ENCODE results near the gene AREL1.

Gene AREL1

GRCh38 chr14:74695406-74695805 is 17.5 kb downstream of the AREL1 start:
- Histone ChIP-seq H3K4me2 (ENCODE audit: low read length) (no peak overlapping the region), H3K9ac (ENCODE audit: low read length) (no peak overlapping the region), H2AK5ac (ENCODE audit: low read length) (no peak overlapping the region), H4K8ac (ENCODE audit: low read depth, low read length) (no peak overlapping the region), H3K27me3 (ENCODE audit: insufficient read depth, low read length) (no peaks in the 10 kb centered on the region), H3K9me3 (ENCODE audit: insufficient read depth, low read depth, low read length) (no peaks in the 10 kb centered on the region), H3K27ac (ENCODE audit: low read depth, low read length) (no peak overlapping the region), H3K4me1 (ENCODE audit: control insufficient read depth in 1 of 2, insufficient read depth in 2 of 2, low read length in 2 of 2) (no peaks in the 10 kb centered on the region), H3K4ac (ENCODE audit: low read depth, low read length) (no peak overlapping the region), H2BK5ac (ENCODE audit: low read depth, low read length, poor library complexity) (no peak overlapping the region), H4K91ac (ENCODE audit: low read depth, low read length) (no peak overlapping the region), H4K12ac (ENCODE audit: low read depth, low read length) (no peak overlapping the region), H2BK12ac (ENCODE audit: low read length) (no peak overlapping the region), H3K36me3 (ENCODE audit: control insufficient read depth in 1 of 2, insufficient read depth in 2 of 2, low read length in 2 of 2) (peaks cover 5 to 9% of the 10 kb centered on the region in 2 experiments), H3K79me2 (ENCODE audit: control insufficient read depth, insufficient read depth, low read length, poor library complexity) (no peaks in the 10 kb centered on the region), H3K79me1 (ENCODE audit: low read length) (no peaks in the 10 kb centered on the region), H3K23ac (ENCODE audit: low read length) (no peak overlapping the region), H3K4me3 (ENCODE audit: low read depth, low read length) (no peak overlapping the region), H2BK120ac (ENCODE audit: insufficient read depth, low read length, poor library complexity) (no peak overlapping the region), H2AFZ (ENCODE audit: insufficient read depth, low read length, poor library complexity) (no peak overlapping the region), H3K18ac (ENCODE audit: low read length) (no peak overlapping the region), H3K14ac (ENCODE audit: low read length) (no peak overlapping the region)
- no peak for DNase-seq
- WGBS (ENCODE audit: extremely low coverage, insufficient coverage, insufficient read length) = no CpG with 5 or more reads among the region's 4 CpGs

- no peak for DNase-seq
- no CpG with 5 or more reads among the region's 3 CpGs for WGBS (ENCODE audit: extremely low coverage, insufficient coverage, insufficient read length)
- H2AK5ac ChIP-seq (ENCODE audit: low read length) = no peak overlapping the region
- H3K4me2 ChIP-seq (ENCODE audit: low read length) = no peak overlapping the region
- H3K36me3 ChIP-seq (ENCODE audit: control insufficient read depth in 1 of 2, insufficient read depth in 2 of 2, low read length in 2 of 2) = peaks cover 8 to 12% of the 10 kb centered on the region in 2 experiments
- no peaks in the 10 kb centered on the region for H3K27me3 ChIP-seq (ENCODE audit: insufficient read depth, low read length)
- no peak overlapping the region for H2AFZ ChIP-seq (ENCODE audit: insufficient read depth, low read length, poor library complexity)
- no peak overlapping the region for H4K91ac ChIP-seq (ENCODE audit: low read depth, low read length)
- no peak overlapping the region for H3K9ac ChIP-seq (ENCODE audit: low read length)
- H2BK5ac ChIP-seq (ENCODE audit: low read depth, low read length, poor library complexity) = no peak overlapping the region
- no peak overlapping the region for H2BK12ac ChIP-seq (ENCODE audit: low read length)
- H3K4ac ChIP-seq (ENCODE audit: low read depth, low read length) = no peak overlapping the region
- no peaks in the 10 kb centered on the region for H3K79me1 ChIP-seq (ENCODE audit: low read length)
- no peak overlapping the region for H3K27ac ChIP-seq (ENCODE audit: low read depth, low read length)
- no peaks in the 10 kb centered on the region for H3K4me1 ChIP-seq (ENCODE audit: control insufficient read depth in 1 of 2, insufficient read depth in 2 of 2, low read length in 2 of 2)
- H2BK120ac ChIP-seq (ENCODE audit: insufficient read depth, low read length, poor library complexity) = no peak overlapping the region
- H3K9me3 ChIP-seq (ENCODE audit: insufficient read depth, low read depth, low read length) = no peaks in the 10 kb centered on the region
- H3K18ac ChIP-seq (ENCODE audit: low read length) = no peak overlapping the region
- H4K12ac ChIP-seq (ENCODE audit: low read depth, low read length) = no peak overlapping the region
- no peak overlapping the region for H3K14ac ChIP-seq (ENCODE audit: low read length)
- H3K79me2 ChIP-seq (ENCODE audit: control insufficient read depth, insufficient read depth, low read length, poor library complexity) = no peaks in the 10 kb centered on the region
- H4K8ac ChIP-seq (ENCODE audit: low read depth, low read length) = no peak overlapping the region
- no peak overlapping the region for H3K4me3 ChIP-seq (ENCODE audit: low read depth, low read length)
- H3K23ac ChIP-seq (ENCODE audit: low read length) = no peak overlapping the region
Measured at GRCh38 chr14:74693191-74693590, 19.7 kb downstream of the AREL1 start.

GRCh38 chr14:74691456-74691855 is 21.4 kb downstream of the AREL1 start:
- H3K4me1 ChIP-seq (ENCODE audit: control insufficient read depth in 1 of 2, insufficient read depth in 2 of 2, low read length in 2 of 2) = no peaks in the 10 kb centered on the region
- no peak overlapping the region for H3K9ac ChIP-seq (ENCODE audit: low read length)
- H2AK5ac ChIP-seq (ENCODE audit: low read length) = no peak overlapping the region
- H3K23ac ChIP-seq (ENCODE audit: low read length) = no peak overlapping the region
- no peak overlapping the region for H4K8ac ChIP-seq (ENCODE audit: low read depth, low read length)
- no peak overlapping the region for H2AFZ ChIP-seq (ENCODE audit: insufficient read depth, low read length, poor library complexity)
- no peak overlapping the region for H3K4me3 ChIP-seq (ENCODE audit: low read depth, low read length)
- H4K91ac ChIP-seq (ENCODE audit: low read depth, low read length) = no peak overlapping the region
- H3K79me2 ChIP-seq (ENCODE audit: control insufficient read depth, insufficient read depth, low read length, poor library complexity) = no peaks in the 10 kb centered on the region
- peaks cover 9 to 17% of the 10 kb centered on the region in 2 experiments for H3K36me3 ChIP-seq (ENCODE audit: control insufficient read depth in 1 of 2, insufficient read depth in 2 of 2, low read length in 2 of 2)
- H2BK120ac ChIP-seq (ENCODE audit: insufficient read depth, low read length, poor library complexity) = no peak overlapping the region
- H4K12ac ChIP-seq (ENCODE audit: low read depth, low read length) = no peak overlapping the region
- no peak overlapping the region for H3K18ac ChIP-seq (ENCODE audit: low read length)
- no peaks in the 10 kb centered on the region for H3K79me1 ChIP-seq (ENCODE audit: low read length)
- H2BK12ac ChIP-seq (ENCODE audit: low read length) = no peak overlapping the region
- H2BK5ac ChIP-seq (ENCODE audit: low read depth, low read length, poor library complexity) = no peak overlapping the region
- H3K27me3 ChIP-seq (ENCODE audit: insufficient read depth, low read length) = no peaks in the 10 kb centered on the region
- WGBS (ENCODE audit: extremely low coverage, insufficient coverage, insufficient read length) = no CpG with 5 or more reads among the region's 2 CpGs
- H3K27ac ChIP-seq (ENCODE audit: low read depth, low read length) = no peak overlapping the region
- DNase-seq = no peak
- H3K14ac ChIP-seq (ENCODE audit: low read length) = no peak overlapping the region
- no peak overlapping the region for H3K4ac ChIP-seq (ENCODE audit: low read depth, low read length)
- H3K4me2 ChIP-seq (ENCODE audit: low read length) = no peak overlapping the region
- H3K9me3 ChIP-seq (ENCODE audit: insufficient read depth, low read depth, low read length) = no peaks in the 10 kb centered on the region

DNA sequence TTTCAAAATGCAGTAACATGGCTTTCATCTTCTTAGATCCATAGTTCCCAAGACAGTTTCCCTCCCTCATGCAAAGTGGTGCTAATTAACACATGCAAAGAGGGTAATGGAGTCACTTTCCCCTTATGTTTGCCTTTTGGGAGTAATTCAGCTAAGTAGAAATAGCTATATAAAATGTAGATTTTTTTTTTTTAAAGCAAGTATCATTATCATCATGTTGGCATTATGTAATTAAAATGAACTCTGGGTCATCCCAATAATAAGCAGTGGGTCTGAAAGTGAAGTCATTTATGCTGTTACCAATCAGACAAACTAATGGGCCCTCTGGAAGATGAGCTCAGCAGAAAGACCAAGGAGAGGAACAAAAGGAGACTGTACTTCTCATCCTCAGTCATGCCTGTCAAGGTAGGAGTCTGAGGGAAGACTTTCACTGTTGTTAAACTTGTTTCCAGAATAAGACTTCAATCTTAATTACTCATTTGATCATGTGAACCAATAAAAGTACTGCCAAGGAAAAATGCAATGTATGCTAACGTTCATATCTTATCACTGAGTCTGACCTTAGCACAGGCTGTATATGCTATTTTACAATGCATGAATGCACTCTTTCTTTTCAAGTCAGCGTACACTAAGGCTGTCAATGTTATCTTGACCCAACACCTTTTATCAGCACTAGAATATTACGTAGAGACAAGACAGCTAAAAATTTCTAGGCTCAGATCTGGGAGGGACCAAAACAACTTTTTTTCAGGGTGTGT is 26.8 kb downstream of the AREL1 start:
- H2BK5ac ChIP-seq (ENCODE audit: low read depth, low read length, poor library complexity) = no peak overlapping the region
- no peak overlapping the region for H4K12ac ChIP-seq (ENCODE audit: low read depth, low read length)
- no peak overlapping the region for H3K18ac ChIP-seq (ENCODE audit: low read length)
- no CpG with 5 or more reads among the region's 3 CpGs for WGBS (ENCODE audit: extremely low coverage, insufficient coverage, insufficient read length)
- H2AFZ ChIP-seq (ENCODE audit: insufficient read depth, low read length, poor library complexity) = no peak overlapping the region
- no peaks in the 10 kb centered on the region for H3K27me3 ChIP-seq (ENCODE audit: insufficient read depth, low read length)
- H4K91ac ChIP-seq (ENCODE audit: low read depth, low read length) = no peak overlapping the region
- no peak for DNase-seq
- H3K4me1 ChIP-seq (ENCODE audit: control insufficient read depth in 1 of 2, insufficient read depth in 2 of 2, low read length in 2 of 2) = no peaks in the 10 kb centered on the region
- no peak overlapping the region for H3K14ac ChIP-seq (ENCODE audit: low read length)
- H3K79me1 ChIP-seq (ENCODE audit: low read length) = no peaks in the 10 kb centered on the region
- no peak overlapping the region for H4K8ac ChIP-seq (ENCODE audit: low read depth, low read length)
- H3K9ac ChIP-seq (ENCODE audit: low read length) = no peak overlapping the region
- no peaks in the 10 kb centered on the region for H3K79me2 ChIP-seq (ENCODE audit: control insufficient read depth, insufficient read depth, low read length, poor library complexity)
- H3K23ac ChIP-seq (ENCODE audit: low read length) = no peak overlapping the region
- H2BK12ac ChIP-seq (ENCODE audit: low read length) = no peak overlapping the region
- no peak overlapping the region for H3K4ac ChIP-seq (ENCODE audit: low read depth, low read length)
- H3K4me2 ChIP-seq (ENCODE audit: low read length) = no peak overlapping the region
- no peak overlapping the region for H3K27ac ChIP-seq (ENCODE audit: low read depth, low read length)
- H2AK5ac ChIP-seq (ENCODE audit: low read length) = no peak overlapping the region
- no peak overlapping the region for H2BK120ac ChIP-seq (ENCODE audit: insufficient read depth, low read length, poor library complexity)
- H3K9me3 ChIP-seq (ENCODE audit: insufficient read depth, low read depth, low read length) = no peaks in the 10 kb centered on the region
- peaks cover 13 to 28% of the 10 kb centered on the region in 2 experiments for H3K36me3 ChIP-seq (ENCODE audit: control insufficient read depth in 1 of 2, insufficient read depth in 2 of 2, low read length in 2 of 2)
- no peak overlapping the region for H3K4me3 ChIP-seq (ENCODE audit: low read depth, low read length)

All from trophoblast cell (in vitro differentiated cells and primary cell).